ENCODE results near the gene WWC1.
"Not testable (repeated sequence)": the region's sequence is repeated elsewhere in the genome, so short reads cannot be mapped to it uniquely, and the experiment has no call there.

Gene WWC1

GRCh38 chr5:168286863-168287262, 4.6 kb upstream of the WWC1 start:
- not testable (repeated sequence) for DNase-seq

DNA sequence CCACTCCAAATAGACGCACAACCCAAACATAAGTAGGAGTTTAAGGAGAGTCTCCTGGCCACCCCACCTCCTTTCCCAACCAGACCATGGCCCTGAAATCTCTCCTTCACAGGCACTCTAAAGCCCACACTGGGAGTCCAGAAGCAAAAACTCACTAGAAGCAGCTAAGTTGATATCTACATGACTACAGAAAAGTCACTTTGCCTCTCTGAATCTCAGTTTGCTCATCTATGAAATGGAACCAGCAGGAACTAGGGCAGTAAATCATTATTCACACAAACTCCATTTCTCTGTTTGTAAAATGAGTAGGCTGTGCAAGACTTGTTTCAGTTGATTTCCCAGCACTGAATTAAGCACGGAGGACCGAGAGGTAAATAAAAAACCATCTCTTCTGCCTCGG, 4.1 kb upstream of the WWC1 start:
- DNase-seq, result no peak

DNA sequence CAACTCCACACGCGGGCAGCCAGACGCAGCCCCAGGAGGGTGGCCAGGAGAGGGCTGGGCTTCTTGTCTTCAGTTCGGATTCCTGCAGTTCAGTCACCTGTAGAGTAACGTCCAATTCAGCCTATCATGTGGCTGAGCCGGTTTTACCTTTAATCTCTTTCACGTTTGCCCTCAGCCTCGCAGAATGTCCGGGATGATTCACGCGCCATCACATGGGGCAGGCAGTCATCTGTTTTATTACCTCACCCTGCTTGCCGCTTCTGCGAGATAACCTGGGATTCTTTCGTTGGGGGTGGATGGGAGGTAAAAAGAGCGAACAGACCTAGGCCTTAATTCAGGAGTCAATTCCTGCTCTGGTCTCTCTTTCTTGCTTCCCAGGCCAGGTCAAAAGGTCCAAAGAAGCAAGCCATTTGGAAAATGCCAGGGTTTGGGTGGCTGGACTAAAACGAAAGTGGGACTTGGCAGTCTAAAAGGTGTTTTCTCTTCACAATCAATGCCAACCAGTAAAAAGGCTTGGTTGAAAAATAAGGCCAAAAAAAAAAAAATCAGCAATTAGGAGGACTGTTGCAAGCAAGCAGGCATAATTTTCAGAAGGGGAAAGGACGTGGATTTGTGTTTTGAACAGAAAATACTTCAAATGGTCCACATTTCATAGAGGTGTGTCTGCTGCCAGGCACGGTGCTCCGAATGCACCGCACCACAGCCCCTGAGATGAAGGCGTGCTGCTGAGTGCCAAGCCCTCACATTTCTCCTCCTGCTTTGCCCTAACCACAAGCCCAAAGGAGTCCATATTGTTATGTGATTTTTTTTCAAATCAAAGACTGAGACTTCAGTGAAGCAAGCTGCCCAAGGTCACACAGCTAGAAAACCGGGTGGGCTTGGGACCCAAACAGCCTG, 2.8 kb upstream of the WWC1 start:
- DNase-seq, result no peak

DNA sequence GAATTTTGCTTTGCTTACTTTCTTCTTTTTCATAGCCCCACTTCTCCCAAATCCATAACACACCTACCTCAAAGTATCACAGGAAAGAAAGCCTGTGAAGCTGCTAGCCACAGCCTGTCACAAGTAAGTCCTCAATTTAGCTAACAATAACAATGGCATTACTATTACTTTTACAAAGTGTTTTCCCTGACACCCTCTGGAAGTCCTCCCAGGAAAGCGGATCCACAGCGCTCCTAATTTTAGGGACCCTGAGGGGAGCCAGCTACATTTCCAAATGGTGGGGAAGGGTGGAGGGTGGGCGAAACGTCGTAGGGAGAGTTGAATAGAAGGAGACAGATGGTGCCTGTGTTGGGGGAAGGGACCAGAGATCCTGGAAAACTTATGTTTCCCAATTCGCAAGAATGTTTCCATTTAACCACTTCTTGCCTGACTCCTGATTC, 523 bp upstream of the WWC1 start:
- no peak for DNase-seq

DNA sequence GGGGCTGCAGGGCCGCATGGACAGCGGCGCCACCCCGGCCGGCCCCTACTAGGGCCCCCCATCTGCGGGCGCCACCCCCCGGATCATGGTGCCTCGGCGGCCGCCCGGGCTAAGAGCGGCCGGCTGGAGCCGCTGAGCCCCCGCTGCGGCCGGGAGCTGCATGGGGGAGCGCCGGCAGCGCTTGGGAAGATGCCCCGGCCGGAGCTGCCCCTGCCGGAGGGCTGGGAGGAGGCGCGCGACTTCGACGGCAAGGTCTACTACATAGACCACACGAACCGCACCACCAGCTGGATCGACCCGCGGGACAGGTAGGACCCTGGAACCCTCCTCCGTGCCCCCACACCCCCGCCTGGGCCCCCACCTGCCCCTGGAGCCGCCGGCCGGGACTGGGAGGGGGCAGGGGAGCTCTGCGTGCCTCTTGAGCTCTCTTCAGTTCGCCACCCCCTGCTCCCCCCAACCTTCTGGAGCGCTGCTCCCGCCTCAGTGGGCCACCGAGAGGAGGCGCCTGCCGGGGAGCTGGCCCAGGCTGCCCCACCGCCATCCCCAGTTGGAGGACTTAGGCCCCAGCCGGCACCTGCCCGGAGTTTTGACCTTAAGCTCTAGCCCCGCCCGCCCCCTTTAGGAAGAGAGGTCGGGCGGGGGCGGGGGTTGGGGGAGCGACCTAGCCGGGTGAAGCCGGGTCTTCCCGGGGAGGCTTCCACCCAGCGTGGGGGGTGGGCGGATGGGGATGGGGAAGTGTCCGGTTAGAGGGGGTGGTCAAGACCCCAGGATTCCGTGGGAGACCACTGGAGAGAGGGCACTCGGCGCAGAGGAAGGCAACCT, 730 bp downstream of the WWC1 start:
- no peak for DNase-seq

- DNase-seq, result no peak
Observed at GRCh38 chr5:168292786-168293696, 1.6 kb downstream of the WWC1 start.

GRCh38 chr5:168295574-168296201, 4.2 kb downstream of the WWC1 start:
- no peak for DNase-seq

DNA sequence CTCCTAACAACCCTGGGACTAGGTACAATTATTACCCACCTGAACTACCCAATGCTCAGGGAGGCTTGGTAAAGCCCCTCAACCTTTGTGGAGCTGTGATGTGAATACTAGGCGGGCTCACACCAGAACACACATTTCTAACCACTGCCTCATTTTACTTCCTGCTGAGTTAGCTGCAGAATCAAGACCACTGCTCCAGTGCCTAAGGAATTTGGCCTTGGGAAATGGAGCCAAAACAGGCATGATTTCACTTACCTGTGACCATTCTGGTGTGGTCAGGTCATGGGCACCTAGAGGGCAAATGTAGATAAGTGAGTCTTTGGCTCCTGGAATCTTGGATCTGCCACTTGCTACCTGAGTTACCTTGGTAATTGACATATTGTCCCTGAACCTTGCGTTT, 5.2 kb downstream of the WWC1 start:
- DNase-seq, result no peak

- DNase-seq, result no peak
Observed at GRCh38 chr5:168298949-168299348, 7.5 kb downstream of the WWC1 start.

DNA sequence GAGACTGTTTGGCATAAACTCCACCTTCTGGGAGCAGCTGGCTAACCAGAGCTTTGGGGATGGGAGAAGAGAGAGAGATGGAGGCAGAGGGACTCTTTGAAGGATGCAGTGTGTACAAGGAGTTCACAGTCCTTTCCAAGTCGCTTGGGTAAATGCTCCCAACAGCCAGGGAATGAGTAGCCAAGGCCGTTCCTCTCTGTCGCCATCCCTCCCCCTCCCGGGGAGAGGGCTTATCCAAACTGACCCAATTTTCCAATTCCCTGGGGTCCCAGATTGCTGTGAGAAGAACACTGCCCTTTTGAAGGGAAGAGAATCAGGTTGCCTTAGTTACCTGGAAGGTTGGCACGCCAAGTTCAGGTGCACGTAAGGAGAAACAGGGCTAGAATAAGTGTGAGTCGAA, 7.9 kb downstream of the WWC1 start:
- DNase-seq, result no peak

GRCh38 chr5:168300326-168301182, 9.1 kb downstream of the WWC1 start:
- DNase-seq, result no peak

DNA sequence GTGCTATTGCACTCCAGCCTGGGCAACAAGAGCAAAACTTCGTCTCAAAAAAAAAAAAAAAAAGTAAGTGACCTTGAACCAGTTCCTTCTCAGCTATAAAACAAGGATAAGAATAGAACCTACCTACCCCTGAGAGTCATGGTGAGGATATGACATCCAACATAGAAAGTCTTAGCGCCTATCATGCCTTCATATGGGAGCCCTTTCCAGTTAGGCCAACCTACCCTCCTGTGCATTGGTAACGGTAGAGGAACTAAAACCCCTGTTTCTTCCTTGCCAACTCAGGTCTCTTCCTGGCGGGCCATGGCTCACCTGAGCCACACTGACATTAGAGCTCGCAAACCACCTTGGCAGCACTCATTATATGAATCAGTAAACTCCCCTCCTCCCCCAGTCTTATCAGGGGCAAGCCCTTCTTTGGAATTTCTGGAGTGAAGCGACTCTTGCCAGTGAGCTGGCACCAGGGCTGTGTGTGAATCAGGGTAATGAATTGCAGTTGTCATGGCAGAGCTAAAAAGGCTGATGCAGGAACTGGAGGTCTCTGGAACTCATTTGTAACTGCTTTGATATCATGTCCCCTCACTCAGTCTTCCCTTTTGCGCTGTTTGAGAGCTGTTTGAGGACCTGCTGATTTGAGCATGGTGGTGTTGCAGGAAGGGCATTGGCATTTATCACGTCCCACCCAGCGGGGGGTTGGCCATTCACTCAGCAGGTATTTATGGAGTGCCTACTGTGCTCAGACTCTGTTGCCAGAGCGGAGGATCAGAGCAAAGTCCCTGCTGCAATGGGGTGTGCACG, 10.3 kb downstream of the WWC1 start:
- DNase-seq, result no peak

GRCh38 chr5:168302785-168303184, 11.3 kb downstream of the WWC1 start:
- no peak for DNase-seq

GRCh38 chr5:168303393-168304025, 12.1 kb downstream of the WWC1 start:
- DNase-seq, result no peak

GRCh38 chr5:168304349-168304748, 12.9 kb downstream of the WWC1 start:
- DNase-seq, result no peak

DNA sequence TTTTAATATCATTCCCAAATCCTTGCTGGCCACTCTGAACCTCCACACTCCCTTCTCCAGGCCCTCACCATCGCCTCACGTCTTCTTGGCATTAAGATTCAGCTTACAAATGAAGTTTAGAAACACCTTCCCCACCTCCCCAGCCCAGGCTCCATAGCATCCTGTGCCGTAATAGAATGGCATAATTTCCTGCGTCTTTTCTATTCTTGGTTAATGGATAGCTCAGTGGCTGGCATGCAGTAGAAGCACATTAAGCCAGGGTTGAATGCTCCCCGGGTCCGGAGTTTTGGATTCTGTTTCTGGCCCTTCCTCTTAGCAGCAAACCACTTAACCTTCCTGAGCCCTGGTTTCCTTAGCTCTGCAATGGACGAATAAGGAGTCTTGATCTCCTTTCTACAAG, 13.8 kb downstream of the WWC1 start:
- DNase-seq, result no peak

DNA sequence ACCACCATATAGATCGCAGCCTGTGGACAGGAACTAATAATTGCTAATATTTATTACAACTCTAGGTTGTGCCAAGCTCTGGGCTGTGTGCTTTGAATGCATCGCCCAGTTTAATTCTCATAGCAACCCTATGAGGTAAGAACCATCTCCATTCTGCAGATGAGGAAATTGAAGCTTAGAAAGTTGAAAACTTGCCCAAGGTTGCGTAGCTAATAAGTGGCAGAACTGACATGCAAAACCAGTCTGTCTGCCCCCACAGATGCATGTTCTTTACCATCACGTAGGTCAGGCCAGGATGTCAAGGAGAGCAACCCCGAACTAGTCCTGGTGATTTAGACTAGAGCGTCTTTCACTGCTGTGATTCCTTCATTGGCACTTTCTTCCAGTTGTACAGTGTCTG, 15.6 kb downstream of the WWC1 start:
- no peak for DNase-seq

DNA sequence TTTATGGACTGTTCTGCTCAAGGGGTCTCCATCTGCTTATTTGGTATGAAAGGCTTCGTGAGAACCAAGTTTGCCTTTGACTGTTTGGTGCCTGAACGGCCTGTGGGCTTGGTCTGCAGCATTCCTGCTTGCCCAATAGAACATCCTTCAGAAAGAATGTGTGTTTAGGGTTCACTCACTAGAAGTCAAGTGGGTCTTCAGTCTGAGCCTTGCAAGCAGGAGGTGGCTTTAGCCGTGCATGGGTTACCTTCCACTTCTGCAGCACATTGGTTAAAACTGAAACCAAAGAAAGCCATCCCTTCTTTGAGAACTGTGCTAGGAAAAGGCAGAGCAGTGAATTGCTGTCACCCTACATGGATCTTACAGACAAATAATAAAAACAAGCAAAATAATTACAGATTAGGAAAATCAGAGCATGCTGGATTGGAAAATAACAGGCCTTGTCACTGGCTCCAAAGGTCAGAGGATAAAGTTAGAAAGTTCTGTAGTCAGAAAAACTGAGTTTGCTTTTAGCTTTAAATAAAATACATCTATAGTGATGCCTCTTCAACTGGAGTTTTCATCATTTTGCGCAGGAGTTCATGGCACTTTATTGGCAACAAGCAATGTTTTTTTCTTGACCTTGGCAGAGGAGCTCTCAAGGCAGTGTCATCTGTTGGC, 16.6 kb downstream of the WWC1 start:
- DNase-seq, result no peak

GRCh38 chr5:168308976-168309598, 17.6 kb downstream of the WWC1 start:
- DNase-seq, result no peak

Measured in effector CD8-positive, alpha-beta T cell (primary cell).